ENCODE measurements around the gene IL1R2. TPM values are rescaled to one million over a fixed set of nuclear protein-coding genes. Genes with fewer than 3 reads are reported as not detected.

The IL1R2 gene
- total and polyA plus RNA-seq, 2 experiments from 2014 or later, result not detected

DNA sequence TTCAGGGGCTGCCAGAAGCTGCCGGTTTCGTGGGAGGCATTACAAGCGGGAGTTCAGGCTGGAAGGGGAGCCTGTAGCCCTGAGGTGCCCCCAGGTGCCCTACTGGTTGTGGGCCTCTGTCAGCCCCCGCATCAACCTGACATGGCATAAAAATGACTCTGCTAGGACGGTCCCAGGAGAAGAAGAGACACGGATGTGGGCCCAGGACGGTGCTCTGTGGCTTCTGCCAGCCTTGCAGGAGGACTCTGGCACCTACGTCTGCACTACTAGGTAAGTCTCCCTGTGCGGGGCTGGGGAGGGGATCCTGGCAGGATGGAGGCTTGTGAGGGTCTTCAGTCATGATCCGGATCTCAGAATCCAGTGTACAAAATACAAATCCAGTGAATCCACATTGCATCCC, 17.8 kb downstream of the IL1R2 start (continued):
- TF ChIP-seq ZNF462 (CRISPR knock-in tag; IDR thresholded peaks at IDR 0.05), result no peak
- TF ChIP-seq ETS1 (IDR thresholded peaks at IDR 0.05), result no peak
- TF ChIP-seq, protein P1, sequence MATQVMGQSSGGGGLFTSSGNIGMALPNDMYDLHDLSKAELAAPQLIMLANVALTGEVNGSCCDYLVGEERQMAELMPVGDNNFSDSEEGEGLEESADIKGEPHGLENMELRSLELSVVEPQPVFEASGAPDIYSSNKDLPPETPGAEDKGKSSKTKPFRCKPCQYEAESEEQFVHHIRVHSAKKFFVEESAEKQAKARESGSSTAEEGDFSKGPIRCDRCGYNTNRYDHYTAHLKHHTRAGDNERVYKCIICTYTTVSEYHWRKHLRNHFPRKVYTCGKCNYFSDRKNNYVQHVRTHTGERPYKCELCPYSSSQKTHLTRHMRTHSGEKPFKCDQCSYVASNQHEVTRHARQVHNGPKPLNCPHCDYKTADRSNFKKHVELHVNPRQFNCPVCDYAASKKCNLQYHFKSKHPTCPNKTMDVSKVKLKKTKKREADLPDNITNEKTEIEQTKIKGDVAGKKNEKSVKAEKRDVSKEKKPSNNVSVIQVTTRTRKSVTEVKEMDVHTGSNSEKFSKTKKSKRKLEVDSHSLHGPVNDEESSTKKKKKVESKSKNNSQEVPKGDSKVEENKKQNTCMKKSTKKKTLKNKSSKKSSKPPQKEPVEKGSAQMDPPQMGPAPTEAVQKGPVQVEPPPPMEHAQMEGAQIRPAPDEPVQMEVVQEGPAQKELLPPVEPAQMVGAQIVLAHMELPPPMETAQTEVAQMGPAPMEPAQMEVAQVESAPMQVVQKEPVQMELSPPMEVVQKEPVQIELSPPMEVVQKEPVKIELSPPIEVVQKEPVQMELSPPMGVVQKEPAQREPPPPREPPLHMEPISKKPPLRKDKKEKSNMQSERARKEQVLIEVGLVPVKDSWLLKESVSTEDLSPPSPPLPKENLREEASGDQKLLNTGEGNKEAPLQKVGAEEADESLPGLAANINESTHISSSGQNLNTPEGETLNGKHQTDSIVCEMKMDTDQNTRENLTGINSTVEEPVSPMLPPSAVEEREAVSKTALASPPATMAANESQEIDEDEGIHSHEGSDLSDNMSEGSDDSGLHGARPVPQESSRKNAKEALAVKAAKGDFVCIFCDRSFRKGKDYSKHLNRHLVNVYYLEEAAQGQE (IDR thresholded peaks at IDR 0.05; ENCODE audit: unreplicated experiment), result no peak
- no peak for TF ChIP-seq POLR2AphosphoS5 (IDR thresholded peaks at IDR 0.05; ENCODE audit: low read depth)
- TF ChIP-seq NANOG (IDR thresholded peaks at IDR 0.05; ENCODE audit: borderline replicate concordance), result no peak
- TF ChIP-seq STAT1 (IDR thresholded peaks at IDR 0.05; ENCODE audit: unreplicated experiment), result no peak
- TF ChIP-seq EZH2 (IDR thresholded peaks at IDR 0.05; ENCODE audit: low read depth, unreplicated experiment), result no peak
- no peak for TF ChIP-seq CREB1 (CRISPR knock-in tag; IDR thresholded peaks at IDR 0.05; ENCODE audit: low read depth)
- TF ChIP-seq EZH2phosphoT487 (IDR thresholded peaks at IDR 0.05; ENCODE audit: unreplicated experiment), result no peak
- no peak for TF ChIP-seq JUNB (IDR thresholded peaks at IDR 0.05; ENCODE audit: unreplicated experiment)
- no peak for TF ChIP-seq ZNF331 (CRISPR knock-in tag; IDR thresholded peaks at IDR 0.05; ENCODE audit: low read depth)
- TF ChIP-seq ZNF114 (CRISPR knock-in tag; IDR thresholded peaks at IDR 0.05), result no peak

Data from GM23338 (cell line).